GM18868 (cell line): ENCODE data around the gene SEC22A.

Experiments
- ATAC-seq: cut with Tn5 transposase; IDR thresholded peaks from one replicate; pipeline ENCODE4 v1.9.1; 2021; ENCODE audit warnings: mild to moderate bottlenecking, moderate library complexity; ENCODE audit not compliant: unreplicated experiment

The SEC22A gene

GRCh38 chr3:123262226-123262625 is 60.5 kb downstream of the SEC22A start:
- ATAC-seq, result no peak

- ATAC-seq, result no peak
These were observed 61.1 kb downstream of the SEC22A start for GRCh38 chr3:123262868-123263267.

GRCh38 chr3:123263941-123264340 is 62.2 kb downstream of the SEC22A start:
- ATAC-seq, result no peak

GRCh38 chr3:123267821-123268220 is 66.1 kb downstream of the SEC22A start:
- no peak for ATAC-seq

GRCh38 chr3:123270818-123271217 is 69.1 kb downstream of the SEC22A start:
- no peak for ATAC-seq

GRCh38 chr3:123271466-123272159 is 69.9 kb downstream of the SEC22A start:
- ATAC-seq, result no peak

- no peak for ATAC-seq
These were observed 70.8 kb downstream of the SEC22A start for GRCh38 chr3:123272547-123272946.

- no peak for ATAC-seq
These were observed 73.9 kb downstream of the SEC22A start for GRCh38 chr3:123275691-123276090.

GRCh38 chr3:123276346-123277006 is 74.7 kb downstream of the SEC22A start:
- ATAC-seq, result no peak

GRCh38 chr3:123277106-123277505 is 75.4 kb downstream of the SEC22A start:
- ATAC-seq, result no peak

- ATAC-seq, result no peak
These were observed 76.7 kb downstream of the SEC22A start for GRCh38 chr3:123278446-123278845.

GRCh38 chr3:123279121-123279520 is 77.4 kb downstream of the SEC22A start:
- ATAC-seq, result no peak

GRCh38 chr3:123281406-123281805 is 79.7 kb downstream of the SEC22A start:
- ATAC-seq, result no peak

GRCh38 chr3:123281929-123282328 is 80.2 kb downstream of the SEC22A start:
- no peak for ATAC-seq

GRCh38 chr3:123282461-123282860 is 80.7 kb downstream of the SEC22A start:
- no peak for ATAC-seq

- no peak for ATAC-seq
These were observed 81.3 kb downstream of the SEC22A start for GRCh38 chr3:123283074-123283473.

GRCh38 chr3:123283657-123284398 is 82.1 kb downstream of the SEC22A start:
- ATAC-seq, result no peak

- ATAC-seq, result no peak
These were observed 82.8 kb downstream of the SEC22A start for GRCh38 chr3:123284399-123285010.

GRCh38 chr3:123285066-123285465 is 83.3 kb downstream of the SEC22A start:
- no peak for ATAC-seq

GRCh38 chr3:123285479-123285878 is 83.7 kb downstream of the SEC22A start:
- ATAC-seq, result no peak

GRCh38 chr3:123285931-123286307 is 84.2 kb downstream of the SEC22A start:
- no peak for ATAC-seq
